Measurements from ENCODE around the gene ANAPC5.

- TF ChIP-seq POLR2A (IDR thresholded peaks at IDR 0.05): no peak
- TF ChIP-seq CTCF (IDR thresholded peaks at IDR 0.05): no peak
Observed at GRCh38 chr12:121330195-121330594, 22.0 kb downstream of the ANAPC5 start.

Data from esophagus squamous epithelium (tissue), 4 donors.